ENCODE results near the gene ENGASE. TPM values are rescaled to one million over a fixed set of nuclear protein-coding genes. Genes with fewer than 3 reads are reported as not detected.

Gene ENGASE
- total and polyA plus RNA-seq, 7 donors = 7.5 to 80.8 (median 26.7) TPM

GRCh38 chr17:79135011-79135410 is 60.4 kb downstream of the ENGASE start:
- WGBS, 3 donors = 87 to 91% (median 89%) methylated on average over 9 of the region's 9 CpGs
- ATAC-seq = no peak
- H3K36me3 ChIP-seq (ENCODE audit: insufficient read depth in 1 of 2, low read depth in 1 of 2) = no peaks in the 10 kb centered on the region
- intact Hi-C loops (cut with DNase I) = no loop called here
- no peak for TF ChIP-seq CTCF (IDR thresholded peaks at IDR 0.05)
- no peaks in the 10 kb centered on the region for H3K9me3 ChIP-seq
- DNase-seq = no peak
- H3K27me3 ChIP-seq (ENCODE audit: insufficient read depth in 3 of 3, low read length in 2 of 3) = peaks cover 0 to 69% (median 24%) of the 10 kb centered on the region in 3 donors
- H3K4me1 ChIP-seq = no peaks in the 10 kb centered on the region
- no peak overlapping the region for H3K27ac ChIP-seq
- H3K4me3 ChIP-seq = no peak overlapping the region

- TF ChIP-seq CTCF (IDR thresholded peaks at IDR 0.05) = no peak
- intact Hi-C loops (cut with DNase I) = no loop called here
- DNase-seq (no peak), ATAC-seq (no peak)
- 36 to 37% (median 37%) methylated on average over 24 of the region's 24 CpGs for WGBS, 3 donors
- Histone ChIP-seq H3K4me1 (no peaks in the 10 kb centered on the region), H3K27me3 (ENCODE audit: insufficient read depth in 3 of 3, low read length in 2 of 3) (peaks cover 0 to 68% (median 23%) of the 10 kb centered on the region in 3 donors), H3K36me3 (ENCODE audit: insufficient read depth in 1 of 2, low read depth in 1 of 2) (no peaks in the 10 kb centered on the region), H3K27ac (no peak overlapping the region), H3K4me3 (no peak overlapping the region), H3K9me3 (no peaks in the 10 kb centered on the region)
Measured at GRCh38 chr17:79135628-79136405, 61.2 kb downstream of the ENGASE start.

Other genes starting within 250 kb of the ENGASE start
- 10 to 100 TPM; 24.2 to 40.5 (median 28.8) TPM for gene USP36, start 234.0 kb upstream of the ENGASE start, total RNA-seq
- 10 to 100 TPM; 14.0 to 23.7 (median 20.6) TPM for gene USP36, start 234.0 kb upstream of the ENGASE start, polyA plus RNA-seq
- under 1 TPM; 0.19 to 0.52 (median 0.43) TPM for gene CEP295NL, start 171.6 kb upstream of the ENGASE start, total RNA-seq
- under 1 TPM in 1 of 3 donors, not detected in 2; 0.04 TPM for gene CEP295NL, start 171.6 kb upstream of the ENGASE start, polyA plus RNA-seq
- 10 to 100 TPM; 18.5 to 53.6 (median 25.2) TPM for gene TIMP2, start 149.4 kb upstream of the ENGASE start, total RNA-seq
- gene TIMP2, start 149.4 kb upstream of the ENGASE start, polyA plus RNA-seq = 10 to 100 TPM; 10.3 to 12.7 (median 10.6) TPM
- 10 to 100 TPM; 12.9 to 35.5 (median 22.0) TPM for gene LGALS3BP, start 94.9 kb upstream of the ENGASE start, total RNA-seq
- 10 to 100 TPM in 1 of 3 donors, 1 to 10 TPM in 2; 8.9 to 14.9 (median 8.9) TPM for gene LGALS3BP, start 94.9 kb upstream of the ENGASE start, polyA plus RNA-seq
- gene CANT1, start 65.1 kb upstream of the ENGASE start, total RNA-seq = 10 to 100 TPM; 19.1 to 27.7 (median 21.0) TPM
- 10 to 100 TPM; 10.2 to 34.3 (median 29.5) TPM for gene CANT1, start 65.1 kb upstream of the ENGASE start, polyA plus RNA-seq
- gene C1QTNF1, start 50.7 kb upstream of the ENGASE start, total RNA-seq = 10 to 100 TPM; 10.5 to 22.8 (median 16.9) TPM
- gene C1QTNF1, start 50.7 kb upstream of the ENGASE start, polyA plus RNA-seq = 10 to 100 TPM; 12.2 to 22.6 (median 16.4) TPM

Measured in psoas muscle (tissue), 8 donors.